GM10266 (cell line): ENCODE results near the gene AFF3.
"Not testable (repeated sequence)": the region's sequence is repeated elsewhere in the genome, so short reads cannot be mapped to it uniquely, and the experiment has no call there.

Source experiments
- DNase-seq: peaks from one replicate; pipeline ENCODE4 v3.0.0; 2012; ENCODE audit errors: extremely low spot score
- CTCF ChIP-seq: IDR thresholded peaks from 2 replicates; pipeline ENCODE4 v1.5.1; 2012; ENCODE audit warnings: mild to moderate bottlenecking, low read depth; ENCODE audit not compliant: control insufficient read depth, insufficient read depth; ENCODE audit errors: missing control alignments

The AFF3 gene

GRCh38 chr2:99779276-99779675 is 363.1 kb downstream of the AFF3 start:
- DNase-seq, result no peak
- TF ChIP-seq CTCF, result no peak

- no peak for DNase-seq
- no peak for TF ChIP-seq CTCF
Observed at GRCh38 chr2:99777656-99778290, 364.6 kb downstream of the AFF3 start.

- DNase-seq, result no peak
- TF ChIP-seq CTCF, result no peak
Observed at GRCh38 chr2:99776906-99777646, 365.3 kb downstream of the AFF3 start.

GRCh38 chr2:99776206-99776905 is 366.0 kb downstream of the AFF3 start:
- TF ChIP-seq CTCF, result no peak
- no peak for DNase-seq

GRCh38 chr2:99775585-99775984 is 366.8 kb downstream of the AFF3 start:
- TF ChIP-seq CTCF, result no peak
- DNase-seq, result no peak

GRCh38 chr2:99773642-99774041 is 368.7 kb downstream of the AFF3 start:
- DNase-seq, result not testable (repeated sequence)

GRCh38 chr2:99772591-99773331 is 369.6 kb downstream of the AFF3 start:
- DNase-seq, result no peak
- no peak for TF ChIP-seq CTCF
